ENCODE results near the gene PTK6. TPM values are rescaled to one million over a fixed set of nuclear protein-coding genes. Genes with fewer than 3 reads are reported as not detected.

The PTK6 gene
- total RNA-seq: 0.18 TPM in 1 of 2 replicates, not detected in the other

GRCh38 chr20:63536997-63537524, at the start of gene PTK6:
TSS of gene PTK6 (minus strand) at chr20:63537376. CDS start at chr20:63537314, 62 bp downstream.

GRCh38 chr20:63574156-63574828, 37.1 kb upstream of the PTK6 start, which contains the start of gene HELZ2:
TSS of gene HELZ2 (minus strand) at chr20:63574239. CDS start at chr20:63572385, 1,854 bp downstream.

GRCh38 chr20:63553933-63554290, 16.7 kb upstream of the PTK6 start, which contains the start of gene FNDC11:
TSS of gene FNDC11 (plus strand) at chr20:63554159. CDS start at chr20:63555664, 1,505 bp downstream.

GRCh38 chr20:63547725-63548480, 10.7 kb upstream of the PTK6 start, which contains the start of gene SRMS:
TSS of gene SRMS (minus strand) at chr20:63547749. CDS start at chr20:63547463, 286 bp downstream.

GRCh38 chr20:63520504-63520933, 16.7 kb downstream of the PTK6 start, which contains the start of gene PPDPF:
TSS of gene PPDPF (plus strand) at chr20:63520765. CDS start at chr20:63521309, 544 bp downstream.

GRCh38 chr20:63498960-63499337, 38.2 kb downstream of the PTK6 start, which contains the start of gene EEF1A2:
TSS of gene EEF1A2 (minus strand) at chr20:63499083. CDS start at chr20:63497763, 1,320 bp downstream.

Other genes with a start within 250 kb of the PTK6 start
- gene COL20A1, start 244.2 kb downstream of the PTK6 start, total RNA-seq: under 0.01 and 0.05 TPM in 2 replicates
- gene CHRNA4, start 176.0 kb downstream of the PTK6 start, total RNA-seq: not detected in 2 replicates
- not detected in 2 replicates for gene KCNQ2, start 64.7 kb downstream of the PTK6 start, total RNA-seq
- 3.9 and 8.8 TPM in 2 replicates for gene EEF1A2, start 38.3 kb downstream of the PTK6 start, total RNA-seq
- 61.2 and 63.0 TPM in 2 replicates for gene PPDPF, start 16.6 kb downstream of the PTK6 start, total RNA-seq
- not detected in 2 replicates for gene SRMS, start 10.4 kb upstream of the PTK6 start, total RNA-seq
- gene FNDC11, start 16.8 kb upstream of the PTK6 start, total RNA-seq: 0.74 and 0.89 TPM in 2 replicates
- gene HELZ2, start 36.9 kb upstream of the PTK6 start, total RNA-seq: 32.7 and 54.9 TPM in 2 replicates
- 8.9 and 13.6 TPM in 2 replicates for gene GMEB2, start 89.7 kb upstream of the PTK6 start, total RNA-seq
- gene STMN3, start 116.0 kb upstream of the PTK6 start, total RNA-seq: 2.7 and 6.7 TPM in 2 replicates
- 7.1 and 14.3 TPM in 2 replicates for gene RTEL1, start 120.9 kb upstream of the PTK6 start, total RNA-seq
- gene TNFRSF6B, start 159.3 kb upstream of the PTK6 start, total RNA-seq: 16.3 and 95.5 TPM in 2 replicates
- 35.3 and 43.2 TPM in 2 replicates for gene ARFRP1, start 170.6 kb upstream of the PTK6 start, total RNA-seq
- gene ZGPAT, start 170.7 kb upstream of the PTK6 start, total RNA-seq: 19.3 and 23.6 TPM in 2 replicates
- gene LIME1, start 199.3 kb upstream of the PTK6 start, total RNA-seq: 2.7 and 8.9 TPM in 2 replicates
- gene SLC2A4RG, start 202.4 kb upstream of the PTK6 start, total RNA-seq: 14.3 and 24.8 TPM in 2 replicates

All from smooth muscle cell of the umbilical artery (primary cell).